Measurements from ENCODE around the gene UNC13A.

DNA sequence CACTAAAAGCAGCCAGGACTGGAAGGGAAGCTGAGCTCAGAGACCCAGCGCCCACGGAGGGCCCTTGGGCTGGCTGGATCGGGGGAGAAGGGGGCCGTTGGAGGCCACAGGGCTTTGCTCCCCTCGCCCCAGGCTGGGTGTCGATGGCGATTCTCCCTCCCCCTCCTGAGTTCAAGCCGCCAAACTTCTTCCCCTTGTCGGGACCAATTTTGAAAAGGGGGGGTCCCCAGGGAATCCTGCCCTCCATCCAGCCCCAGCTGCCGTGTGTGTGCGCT is 71.5 kb downstream of the UNC13A start:
- TF ChIP-seq POLR2AphosphoS5 (IDR thresholded peaks at IDR 0.05) (no peak), EZH2 (IDR thresholded peaks at IDR 0.05; ENCODE audit: borderline replicate concordance, insufficient read depth, low read length, poor library complexity, severe bottlenecking) (no peak), CTCF (IDR thresholded peaks at IDR 0.05; ENCODE audit: poor library complexity, severe bottlenecking) (no peak), REST (IDR thresholded peaks at IDR 0.05; ENCODE audit: borderline replicate concordance) (no peak), SMC3 (conservative IDR thresholded peaks at IDR 0.05; ENCODE audit: poor library complexity) (no peak), MXI1 (conservative IDR thresholded peaks at IDR 0.05; ENCODE audit: poor library complexity, severe bottlenecking) (no peak), EP300 (conservative IDR thresholded peaks at IDR 0.05; ENCODE audit: poor library complexity, severe bottlenecking) (no peak), TAF1 (IDR thresholded peaks at IDR 0.05; ENCODE audit: low read depth) (no peak), RAD21 (conservative IDR thresholded peaks at IDR 0.05) (no peak)

Data from neural cell (in vitro differentiated cells).